Prostate gland (tissue), 2 donors: ENCODE measurements around the gene EPHB3.

ENCODE experiments used
- CTCF ChIP-seq, 4 experiments: fragments of 200-600 bp in 2 of 4; fragments of 450-650 bp in 2 of 4; sonication (generic) in 2 of 4; IDR thresholded peaks; 1 replicate in 3 of 4; 2 replicates in 1 of 4; pipeline ENCODE4 v1.5.1; 2016 to 2019; ENCODE audit warnings: antibody characterized with exemption in 4 of 4, mild to moderate bottlenecking in 2 of 4, moderate library complexity in 2 of 4
- POLR2A ChIP-seq: fragments of 450-650 bp; IDR thresholded peaks from one replicate; pipeline ENCODE4 v1.6.1; 2016; ENCODE audit warnings: antibody characterized with exemption, mild to moderate bottlenecking
- POLR2AphosphoS5 ChIP-seq: sonication (generic); formaldehyde crosslinking; IDR thresholded peaks from one replicate; pipeline ENCODE4 v1.6.1; 2017; ENCODE audit warnings: antibody characterized with exemption

DNA sequence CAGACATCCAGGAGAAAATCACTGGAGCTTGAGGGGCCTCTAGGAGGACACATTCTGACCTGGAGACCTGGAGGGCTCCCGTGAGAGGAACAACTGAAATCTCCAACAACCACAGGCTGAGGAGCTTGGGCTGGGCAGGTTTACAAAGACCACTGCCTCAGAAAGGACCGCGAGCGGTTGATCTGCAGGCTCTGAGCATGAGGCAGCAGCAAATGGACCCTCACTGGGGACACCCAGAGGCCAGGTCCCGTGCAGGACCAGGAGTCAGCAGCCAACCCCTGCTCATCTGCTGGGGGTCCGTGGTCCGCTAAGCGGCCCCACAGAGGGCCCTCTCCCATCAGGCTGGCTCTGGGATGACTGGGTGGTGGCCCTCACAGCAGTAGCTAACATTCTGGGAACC is 10.5 kb upstream of the EPHB3 start:
- TF ChIP-seq POLR2AphosphoS5 (no peak), CTCF (IDR thresholded peaks at IDR 0.05) (no peak), POLR2A (no peak)
